ENCODE data around the gene OR2W3. TPM values are rescaled to one million over a fixed set of nuclear protein-coding genes. Genes with fewer than 3 reads are reported as not detected.

The OR2W3 gene
- 1 to 10 TPM in 1 of 2 donors, under 1 TPM in 1; 0.29 to 1.6 TPM for total RNA-seq
- not detected for polyA plus RNA-seq (2013, experiment 1 of 2)
- polyA plus RNA-seq (2013, experiment 2 of 2): not detected
- long read RNA-seq, experiment 1: 0 reads
- long read RNA-seq, experiment 2: 0 reads
- long read RNA-seq, experiment 3: 0 reads
- long read RNA-seq, experiment 4: 0 reads

GRCh38 chr1:247895163-247895637 is at the start of gene OR2W3:
TSS of gene OR2W3 (plus strand) at chr1:247895587. CDS start at chr1:247895587, 0 bp downstream.
- peaks cover 39% of the 10 kb centered on the region for H3K9me3 Mint-ChIP-seq
- H3K27me3 ChIP-seq (ENCODE audit: control insufficient read depth, insufficient read depth, low read length, poor library complexity, severe bottlenecking): no peaks in the 10 kb centered on the region
- peaks cover 32% of the 10 kb centered on the region for H3K9me3 ChIP-seq (ENCODE audit: control insufficient read depth, low read length)
- no peaks in the 10 kb centered on the region for H3K27me3 Mint-ChIP-seq (ENCODE audit: insufficient read depth)
- DNase-seq: no peak
- no peak within 1 kb of the TSS for H3K27ac Mint-ChIP-seq
- WGBS, 2 experiments (ENCODE audit: insufficient coverage in 1 of 2, insufficient read length in 1 of 2): 40 to 42% methylated on average over 2 of the region's 2 CpGs
- H3K36me3 Mint-ChIP-seq (ENCODE audit: low read depth): no peaks in the 10 kb centered on the region
- no peaks in the 10 kb centered on the region for H3K4me1 ChIP-seq (ENCODE audit: control insufficient read depth, insufficient read depth, low read length)
- TF ChIP-seq CTCF (conservative IDR thresholded peaks at IDR 0.05): no peak
- no peaks in the 10 kb centered on the region for H3K36me3 ChIP-seq (ENCODE audit: control insufficient read depth, insufficient read depth, low read length)
- no peak within 1 kb of the TSS for H3K9ac ChIP-seq (ENCODE audit: extremely low read depth, low read length, poor library complexity, severe bottlenecking)
- H3K4me1 Mint-ChIP-seq: no peaks in the 10 kb centered on the region
- no peak within 1 kb of the TSS for H3K4me3 ChIP-seq (ENCODE audit: low read length)
- no peak within 1 kb of the TSS for H3K4me3 Mint-ChIP-seq
- H3K27ac ChIP-seq (ENCODE audit: low read depth, low read length): no peak within 1 kb of the TSS

- H3K27ac Mint-ChIP-seq: no peak overlapping the region
- no peaks in the 10 kb centered on the region for H3K36me3 ChIP-seq (ENCODE audit: control insufficient read depth, insufficient read depth, low read length)
- H3K4me3 Mint-ChIP-seq: no peak overlapping the region
- H3K9me3 ChIP-seq (ENCODE audit: control insufficient read depth, low read length): peaks cover 54% of the 10 kb centered on the region
- H3K4me1 ChIP-seq (ENCODE audit: control insufficient read depth, insufficient read depth, low read length): no peaks in the 10 kb centered on the region
- no peak overlapping the region for H3K4me3 ChIP-seq (ENCODE audit: low read length)
- H3K27ac ChIP-seq (ENCODE audit: low read depth, low read length): no peak overlapping the region
- no peaks in the 10 kb centered on the region for H3K27me3 Mint-ChIP-seq (ENCODE audit: insufficient read depth)
- 79 to 87% methylated on average over 4 to 5 of the region's 5 CpGs for WGBS, 2 experiments (ENCODE audit: insufficient coverage in 1 of 2, insufficient read length in 1 of 2)
- peaks cover 41% of the 10 kb centered on the region for H3K9me3 Mint-ChIP-seq
- H3K27me3 ChIP-seq (ENCODE audit: control insufficient read depth, insufficient read depth, low read length, poor library complexity, severe bottlenecking): no peaks in the 10 kb centered on the region
- H3K4me1 Mint-ChIP-seq: peaks cover 8% of the 10 kb centered on the region
- H3K9ac ChIP-seq (ENCODE audit: extremely low read depth, low read length, poor library complexity, severe bottlenecking): no peak overlapping the region
- no peaks in the 10 kb centered on the region for H3K36me3 Mint-ChIP-seq (ENCODE audit: low read depth)
- TF ChIP-seq CTCF (conservative IDR thresholded peaks at IDR 0.05): no peak
- no peak for DNase-seq
Observed at GRCh38 chr1:247845693-247846017, 49.7 kb upstream of the OR2W3 start.

GRCh38 chr1:247848346-247848745 is 47.0 kb upstream of the OR2W3 start:
- Histone ChIP-seq H3K9me3 (ENCODE audit: control insufficient read depth, low read length) (peaks cover 63% of the 10 kb centered on the region), H3K27ac (ENCODE audit: low read depth, low read length) (no peak overlapping the region), H3K36me3 (ENCODE audit: control insufficient read depth, insufficient read depth, low read length) (no peaks in the 10 kb centered on the region), H3K4me1 (ENCODE audit: control insufficient read depth, insufficient read depth, low read length) (no peaks in the 10 kb centered on the region), H3K4me3 (ENCODE audit: low read length) (no peak overlapping the region), H3K9ac (ENCODE audit: extremely low read depth, low read length, poor library complexity, severe bottlenecking) (no peak overlapping the region), H3K27me3 (ENCODE audit: control insufficient read depth, insufficient read depth, low read length, poor library complexity, severe bottlenecking) (no peaks in the 10 kb centered on the region)
- Mint-ChIP-seq H3K36me3 (ENCODE audit: low read depth) (no peaks in the 10 kb centered on the region), H3K4me3 (no peak overlapping the region), H3K27ac (no peak overlapping the region), H3K4me1 (peaks cover 5% of the 10 kb centered on the region), H3K27me3 (ENCODE audit: insufficient read depth) (no peaks in the 10 kb centered on the region), H3K9me3 (peaks cover 46% of the 10 kb centered on the region)
- no peak for TF ChIP-seq CTCF (conservative IDR thresholded peaks at IDR 0.05)
- 84 to 85% methylated on average over 6 of the region's 7 CpGs for WGBS, 2 experiments (ENCODE audit: insufficient coverage in 1 of 2, insufficient read length in 1 of 2)
- no peak for DNase-seq

Data from endodermal cell (in vitro differentiated cells).